Measurements from ENCODE around the gene MPRIP.

The MPRIP gene

GRCh38 chr17:17216776-17217175, 174.5 kb downstream of the MPRIP start:
- Histone ChIP-seq H3K36me3 (ENCODE audit: control insufficient read depth in 2 of 2, insufficient read depth in 1 of 2, low read length in 2 of 2) (peaks cover 20 to 92% of the 10 kb centered on the region in 2 experiments), H3K9me3 (ENCODE audit: control insufficient read depth, insufficient read depth, low read depth, low read length) (no peaks in the 10 kb centered on the region), H3K27ac (ENCODE audit: extremely low read depth, low read depth, low read length) (no peak overlapping the region), H3K4me1 (ENCODE audit: control insufficient read depth, insufficient read depth, low read length) (no peaks in the 10 kb centered on the region), H3K4me3 (ENCODE audit: low read depth, low read length) (no peak overlapping the region)
- ChIA-PET POLR2A (no interaction called here), CTCF (no interaction called here)
- TF ChIP-seq WT1 (tag by site-specific recombination; IDR thresholded peaks at IDR 0.05) (no peak), CTCF (tag by site-specific recombination; IDR thresholded peaks at IDR 0.05) (peak; percentile 34; the same call in 1 of the 2 replicates)

DNA sequence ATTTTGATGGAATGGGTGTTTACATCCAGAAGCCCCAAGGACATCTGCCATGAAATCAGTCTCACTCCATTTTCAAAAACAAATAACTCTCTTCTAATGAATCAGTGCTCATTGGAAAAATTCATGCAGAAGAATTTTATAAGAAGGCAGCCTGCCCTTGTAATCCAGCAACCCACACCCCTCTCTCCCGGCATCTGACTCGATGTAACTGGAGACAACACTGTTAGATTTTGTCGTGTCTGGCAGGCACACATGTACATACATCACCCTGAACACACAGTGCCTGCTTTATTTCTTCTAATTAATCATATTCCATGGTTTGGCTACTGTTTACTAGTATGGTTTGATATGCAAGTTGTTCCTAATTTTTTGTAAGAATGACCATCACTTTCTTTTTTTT, 175.7 kb downstream of the MPRIP start:
- H3K4me1 ChIP-seq (ENCODE audit: control insufficient read depth, insufficient read depth, low read length) = no peaks in the 10 kb centered on the region
- ChIA-PET POLR2A (no interaction called here), CTCF (no interaction called here)
- H3K27ac ChIP-seq (ENCODE audit: extremely low read depth, low read depth, low read length) = no peak overlapping the region
- H3K9me3 ChIP-seq (ENCODE audit: control insufficient read depth, insufficient read depth, low read depth, low read length) = no peaks in the 10 kb centered on the region
- no peak overlapping the region for H3K4me3 ChIP-seq (ENCODE audit: low read depth, low read length)
- peaks cover 20 to 96% of the 10 kb centered on the region in 2 experiments for H3K36me3 ChIP-seq (ENCODE audit: control insufficient read depth in 2 of 2, insufficient read depth in 1 of 2, low read length in 2 of 2)
- TF ChIP-seq ZNF548 (tag by site-specific recombination; IDR thresholded peaks at IDR 0.05) (no peak), ZNF501 (tag by site-specific recombination; IDR thresholded peaks at IDR 0.05) (no peak), ZNF510 (tag by site-specific recombination; IDR thresholded peaks at IDR 0.05; ENCODE audit: insufficient replicate concordance) (no peak), ZNF473 (tag by site-specific recombination; IDR thresholded peaks at IDR 0.05) (no peak), ZNF530 (tag by site-specific recombination; IDR thresholded peaks at IDR 0.05; ENCODE audit: low read depth) (no peak), ZNF610 (tag by site-specific recombination; IDR thresholded peaks at IDR 0.05; ENCODE audit: borderline replicate concordance) (no peak), EGR2 (tag by site-specific recombination; IDR thresholded peaks at IDR 0.05; ENCODE audit: low read depth) (no peak), ZFP37 (tag by site-specific recombination; IDR thresholded peaks at IDR 0.05) (no peak), ZNF114 (tag by site-specific recombination; IDR thresholded peaks at IDR 0.05) (no peak), ZNF19 (tag by site-specific recombination; IDR thresholded peaks at IDR 0.05; ENCODE audit: low read depth) (no peak), ZNF600 (tag by site-specific recombination; IDR thresholded peaks at IDR 0.05) (no peak), ZNF658 (tag by site-specific recombination; IDR thresholded peaks at IDR 0.05) (no peak), ZNF133 (tag by site-specific recombination; IDR thresholded peaks at IDR 0.05) (no peak)
- TF ChIP-seq, protein P1, sequence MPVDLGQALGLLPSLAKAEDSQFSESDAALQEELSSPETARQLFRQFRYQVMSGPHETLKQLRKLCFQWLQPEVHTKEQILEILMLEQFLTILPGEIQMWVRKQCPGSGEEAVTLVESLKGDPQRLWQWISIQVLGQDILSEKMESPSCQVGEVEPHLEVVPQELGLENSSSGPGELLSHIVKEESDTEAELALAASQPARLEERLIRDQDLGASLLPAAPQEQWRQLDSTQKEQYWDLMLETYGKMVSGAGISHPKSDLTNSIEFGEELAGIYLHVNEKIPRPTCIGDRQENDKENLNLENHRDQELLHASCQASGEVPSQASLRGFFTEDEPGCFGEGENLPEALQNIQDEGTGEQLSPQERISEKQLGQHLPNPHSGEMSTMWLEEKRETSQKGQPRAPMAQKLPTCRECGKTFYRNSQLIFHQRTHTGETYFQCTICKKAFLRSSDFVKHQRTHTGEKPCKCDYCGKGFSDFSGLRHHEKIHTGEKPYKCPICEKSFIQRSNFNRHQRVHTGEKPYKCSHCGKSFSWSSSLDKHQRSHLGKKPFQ (tag by site-specific recombination; IDR thresholded peaks at IDR 0.05) = no peak

GRCh38 chr17:17220529-17220928, 178.3 kb downstream of the MPRIP start:
- ChIA-PET CTCF (interaction anchor here (0.8 kb wide), 1 partner anchor 79 kb away, joined by 5 read pairs; no protein-coding TSS in a partner anchor), POLR2A (no interaction called here)
- Histone ChIP-seq H3K36me3 (ENCODE audit: control insufficient read depth in 2 of 2, insufficient read depth in 1 of 2, low read length in 2 of 2) (peaks cover 27 to 100% of the 10 kb centered on the region in 2 experiments; a peak in 2 of 3 replicates), H3K27ac (ENCODE audit: extremely low read depth, low read depth, low read length) (no peak overlapping the region), H3K4me3 (ENCODE audit: low read depth, low read length) (no peak overlapping the region), H3K9me3 (ENCODE audit: control insufficient read depth, insufficient read depth, low read depth, low read length) (no peaks in the 10 kb centered on the region), H3K4me1 (ENCODE audit: control insufficient read depth, insufficient read depth, low read length) (no peaks in the 10 kb centered on the region)
- TF ChIP-seq ZFP37 (tag by site-specific recombination; IDR thresholded peaks at IDR 0.05) = no peak
- no peak for TF ChIP-seq ZNF777 (tag by site-specific recombination; IDR thresholded peaks at IDR 0.05; ENCODE audit: borderline replicate concordance)
- TF ChIP-seq ZNF174 (tag by site-specific recombination; IDR thresholded peaks at IDR 0.05) = no peak
- no peak for TF ChIP-seq ZNF830 (tag by site-specific recombination; IDR thresholded peaks at IDR 0.05; ENCODE audit: low read depth)
- no peak for TF ChIP-seq ZNF501 (tag by site-specific recombination; IDR thresholded peaks at IDR 0.05)
- no peak for TF ChIP-seq KLF10 (tag by site-specific recombination; IDR thresholded peaks at IDR 0.05)
- no peak for TF ChIP-seq ZNF558 (tag by site-specific recombination; IDR thresholded peaks at IDR 0.05)
- TF ChIP-seq ZNF701 (tag by site-specific recombination; IDR thresholded peaks at IDR 0.05) = no peak
- TF ChIP-seq, protein P2, sequence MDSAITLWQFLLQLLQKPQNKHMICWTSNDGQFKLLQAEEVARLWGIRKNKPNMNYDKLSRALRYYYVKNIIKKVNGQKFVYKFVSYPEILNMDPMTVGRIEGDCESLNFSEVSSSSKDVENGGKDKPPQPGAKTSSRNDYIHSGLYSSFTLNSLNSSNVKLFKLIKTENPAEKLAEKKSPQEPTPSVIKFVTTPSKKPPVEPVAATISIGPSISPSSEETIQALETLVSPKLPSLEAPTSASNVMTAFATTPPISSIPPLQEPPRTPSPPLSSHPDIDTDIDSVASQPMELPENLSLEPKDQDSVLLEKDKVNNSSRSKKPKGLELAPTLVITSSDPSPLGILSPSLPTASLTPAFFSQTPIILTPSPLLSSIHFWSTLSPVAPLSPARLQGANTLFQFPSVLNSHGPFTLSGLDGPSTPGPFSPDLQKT (IDR thresholded peaks at IDR 0.05; ENCODE audit: borderline replicate concordance, low read depth, low read length) = no peak
- TF ChIP-seq PRDM10 (tag by site-specific recombination; IDR thresholded peaks at IDR 0.05) = no peak
